OCI-LY7 (cell line): ENCODE results near the gene PTP4A2. TPM values are rescaled to one million over a fixed set of nuclear protein-coding genes. Genes with fewer than 3 reads are reported as not detected.

Source experiments
- BruUV-seq: library from RNA; stranded (reverse); fragments of 400-500 nt; replicated peaks from 2 replicates; lab custom pipeline; 2021; lab: Mats Ljungman, UMichigan
- CTCF ChIA-PET: fragments of 300-600 bp; sonication (Branson Sonifier 250); formaldehyde crosslinking; loops from one replicate; lab custom pipeline; 2022; ENCODE audit warnings: antibody characterized with exemption; ENCODE audit not compliant: unreplicated experiment; lab: Charles Lee
- POLR2A ChIA-PET: fragments of 300-600 bp; sonication (Branson Sonifier 250); formaldehyde crosslinking; loops from one replicate; lab custom pipeline; 2022; ENCODE audit warnings: antibody characterized with exemption; lab: Charles Lee
- DNase-seq: peaks from one replicate; pipeline ENCODE4 v3.0.0-alpha.2; 2015; ENCODE audit warnings: low spot score
- H2AFZ ChIP-seq: fragments of 200-600 bp; sonication (generic), shearing (Covaris generic); 2 replicates; pipeline ENCODE4 v1.6.1; 2014; ENCODE audit warnings: mild to moderate bottlenecking, antibody characterized with exemption, low read length, moderate library complexity
- H3K27ac ChIP-seq: fragments of 200-600 bp; sonication (generic); 2 replicates; pipeline ENCODE4 v1.5.1; 2014; ENCODE audit warnings: mixed run types, low read depth, mild to moderate bottlenecking, moderate library complexity, low read length, inconsistent platforms; ENCODE audit not compliant: poor library complexity, severe bottlenecking
- H3K36me3 ChIP-seq: fragments of 200-600 bp; sonication (generic); 2 replicates; pipeline ENCODE4 v1.6.1; 2014; ENCODE audit warnings: mild to moderate bottlenecking, antibody characterized with exemption, low read length, moderate library complexity, mixed read lengths; ENCODE audit not compliant: insufficient read depth
- H3K4me1 ChIP-seq: fragments of 200-600 bp; sonication (generic); 2 replicates; pipeline ENCODE4 v1.5.1; 2014; ENCODE audit warnings: mild to moderate bottlenecking, low read length; ENCODE audit not compliant: insufficient read depth, poor library complexity, severe bottlenecking
- H3K4me2 ChIP-seq: fragments of 200-600 bp; sonication (generic); 2 replicates; pipeline ENCODE4 v1.6.1; 2014; ENCODE audit warnings: mild to moderate bottlenecking, low read length
- H3K4me3 ChIP-seq: fragments of 200-600 bp; sonication (generic); 2 replicates; pipeline ENCODE4 v1.5.1; 2014; ENCODE audit warnings: mild to moderate bottlenecking, low read depth, low read length; ENCODE audit not compliant: poor library complexity, severe bottlenecking
- H3K79me2 ChIP-seq: fragments of 200-600 bp; sonication (generic); 2 replicates; pipeline ENCODE4 v1.6.1; 2016; ENCODE audit warnings: low read depth, mild to moderate bottlenecking, low read length, moderate library complexity, mixed read lengths; ENCODE audit not compliant: insufficient read depth
- H3K9me2 ChIP-seq: fragments of 200-600 bp; sonication (generic); 2 replicates; pipeline ENCODE4 v1.6.1; 2016; ENCODE audit warnings: mild to moderate bottlenecking, low read length, mixed read lengths; ENCODE audit not compliant: insufficient read depth
- H3K9me3 ChIP-seq: fragments of 200-600 bp; sonication (generic); 2 replicates; pipeline ENCODE4 v1.6.1; 2014; ENCODE audit warnings: mild to moderate bottlenecking, mixed run types, low read length, mixed read lengths
- H4K20me1 ChIP-seq: fragments of 200-600 bp; sonication (generic); 2 replicates; pipeline ENCODE4 v1.6.1; 2014; ENCODE audit warnings: mild to moderate bottlenecking, antibody characterized with exemption, low read length, moderate library complexity, mixed read lengths; ENCODE audit not compliant: insufficient read depth
- CTCF ChIP-seq: fragments of 200-600 bp; sonication (generic); conservative IDR thresholded peaks from 2 replicates; pipeline ENCODE4 v1.5.1; 2014; ENCODE audit warnings: mild to moderate bottlenecking, antibody characterized with exemption, low read length, moderate library complexity, mixed read lengths
- EZH2phosphoT487 ChIP-seq: fragments of 200-600 bp; sonication (generic); IDR thresholded peaks from 2 replicates; pipeline ENCODE4 v1.6.1; 2018; ENCODE audit warnings: low read depth, borderline replicate concordance, mild to moderate bottlenecking, mixed run types, antibody characterized with exemption, low read length, moderate library complexity, mixed read lengths
- intact Hi-C: fragments of 100-400 bp; cut with micrococcal nuclease; formaldehyde crosslinking; loops from one replicate; pipeline ENCODE4 v1.10.0; 2022; ENCODE audit not compliant: unreplicated experiment
- total RNA-seq, 2 experiments: library from RNA; depleted of rRNA in 1 of 2; stranded (reverse); fragments of >200 nt in 1 of 2; shearing (Covaris generic) in 1 of 2; gene quantifications; 2 replicates each; pipeline ENCODE4 v1.2.3, GENCODE V29; 2014 to 2022

Gene PTP4A2
- total RNA-seq, 2 experiments from 2014 or later, result 196 to 208 TPM

GRCh38 chr1:31978843-31979400 is 40.8 kb upstream of the PTP4A2 start:
- Histone ChIP-seq H3K9me3 (peaks cover 8% of the 10 kb centered on the region; the same call in 1 of the 2 replicates), H3K4me2 (no peak overlapping the region), H3K4me1 (peaks cover 28% of the 10 kb centered on the region), H4K20me1 (no peaks in the 10 kb centered on the region), H3K9me2 (no peaks in the 10 kb centered on the region), H3K36me3 (no peaks in the 10 kb centered on the region), H2AFZ (no peak overlapping the region), H3K4me3 (no peak overlapping the region), H3K27ac (no peak overlapping the region), H3K79me2 (no peaks in the 10 kb centered on the region)
- no peak for TF ChIP-seq EZH2phosphoT487
- no TSS peak for BruUV-seq
- no peak for DNase-seq
- POLR2A ChIA-PET, result interaction anchor here (0.5 to 1.6 kb wide), 5 partner anchors 9 to 784 kb away, joined by 3 to 6 read pairs (median 4); no protein-coding TSS in a partner anchor
- intact Hi-C loops, result no loop called here
- CTCF ChIA-PET, result interaction anchor here (0.5 kb wide), 1 partner anchor 346 kb away, joined by 5 read pairs; no protein-coding TSS in a partner anchor

GRCh38 chr1:31977385-31978131 is 39.4 kb upstream of the PTP4A2 start:
- peak; percentile 71 for TF ChIP-seq CTCF
- no peak for TF ChIP-seq EZH2phosphoT487
- POLR2A ChIA-PET, result interaction anchor here (0.7 to 1.6 kb wide), 3 partner anchors 9 to 86 kb away, joined by 3 to 6 read pairs (median 3); no protein-coding TSS in a partner anchor
- intact Hi-C loops, result loop anchor here (2.0 kb wide), 1 partner anchor 85 kb away; no protein-coding TSS in a partner anchor
- DNase-seq, result peak; percentile 55
- H3K9me3 ChIP-seq, result no peaks in the 10 kb centered on the region
- no peaks in the 10 kb centered on the region for H3K9me2 ChIP-seq
- no peaks in the 10 kb centered on the region for H3K36me3 ChIP-seq
- H3K4me3 ChIP-seq, result no peak overlapping the region
- no peak overlapping the region for H3K4me2 ChIP-seq
- CTCF ChIA-PET, result interaction anchor here (0.6 kb wide), 1 partner anchor 1213 kb away, joined by 3 read pairs; no protein-coding TSS in a partner anchor
- no TSS peak for BruUV-seq
- no peaks in the 10 kb centered on the region for H4K20me1 ChIP-seq
- H3K27ac ChIP-seq, result no peak overlapping the region
- no peaks in the 10 kb centered on the region for H3K79me2 ChIP-seq
- H3K4me1 ChIP-seq, result peaks cover 24% of the 10 kb centered on the region
- no peak overlapping the region for H2AFZ ChIP-seq

GRCh38 chr1:31976401-31976800 is 38.2 kb upstream of the PTP4A2 start:
- H3K27ac ChIP-seq, result no peak overlapping the region
- no peaks in the 10 kb centered on the region for H3K79me2 ChIP-seq
- H3K9me3 ChIP-seq, result no peaks in the 10 kb centered on the region
- H4K20me1 ChIP-seq, result no peaks in the 10 kb centered on the region
- H3K4me2 ChIP-seq, result no peak overlapping the region
- intact Hi-C loops, result loop anchor here (2.0 kb wide), 1 partner anchor 86 kb away; no protein-coding TSS in a partner anchor
- BruUV-seq, result no TSS peak
- H3K4me3 ChIP-seq, result no peak overlapping the region
- CTCF ChIA-PET, result no interaction called here
- POLR2A ChIA-PET, result interaction anchor here (0.5 to 0.7 kb wide), 2 partner anchors 89 to 91 kb away, joined by 3 to 6 read pairs; no protein-coding TSS in a partner anchor
- H3K4me1 ChIP-seq, result peaks cover 12% of the 10 kb centered on the region
- TF ChIP-seq CTCF (no peak), EZH2phosphoT487 (no peak)
- no peaks in the 10 kb centered on the region for H3K36me3 ChIP-seq
- no peak overlapping the region for H2AFZ ChIP-seq
- no peaks in the 10 kb centered on the region for H3K9me2 ChIP-seq
- no peak for DNase-seq
